SU-DHL-6 (cell line): ENCODE data around the gene S100A4.

Source experiments
- EZH2phosphoT487 ChIP-seq: fragments of 200-600 bp; sonication (generic), shearing (Covaris generic); conservative IDR thresholded peaks from 2 replicates; pipeline ENCODE4 v1.6.1; 2018; ENCODE audit warnings: mild to moderate bottlenecking, antibody characterized with exemption, low read length, moderate library complexity, mixed read lengths
- TF ChIP-seq, protein P1 (sequence below): fragments of 200-600 bp; sonication (generic); IDR thresholded peaks from one replicate; pipeline ENCODE4 v1.5.1; 2017; ENCODE audit warnings: antibody characterized with exemption, mild to moderate bottlenecking, low read length, moderate library complexity; ENCODE audit not compliant: insufficient read depth, poor library complexity, severe bottlenecking

DNA sequence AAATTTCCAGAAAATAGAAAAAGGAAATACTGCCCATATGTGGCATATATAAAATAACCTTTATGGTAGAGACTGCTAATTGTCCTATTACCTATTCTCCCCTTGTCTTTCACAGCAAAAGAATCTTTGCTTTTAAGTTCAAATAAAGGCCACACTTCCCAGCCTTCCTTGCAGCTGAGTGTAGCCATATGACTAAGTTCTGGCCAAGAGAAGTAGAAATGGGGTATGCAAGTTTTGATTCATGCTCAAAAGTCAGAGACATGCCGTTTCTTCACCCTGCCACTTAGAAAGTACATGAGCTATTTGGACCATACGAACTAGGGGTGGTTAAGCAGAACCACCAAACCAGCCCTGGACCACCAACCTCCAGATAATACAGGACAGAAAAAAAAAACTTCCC is 38.4 kb upstream of the S100A4 start:
- TF ChIP-seq, protein P1, sequence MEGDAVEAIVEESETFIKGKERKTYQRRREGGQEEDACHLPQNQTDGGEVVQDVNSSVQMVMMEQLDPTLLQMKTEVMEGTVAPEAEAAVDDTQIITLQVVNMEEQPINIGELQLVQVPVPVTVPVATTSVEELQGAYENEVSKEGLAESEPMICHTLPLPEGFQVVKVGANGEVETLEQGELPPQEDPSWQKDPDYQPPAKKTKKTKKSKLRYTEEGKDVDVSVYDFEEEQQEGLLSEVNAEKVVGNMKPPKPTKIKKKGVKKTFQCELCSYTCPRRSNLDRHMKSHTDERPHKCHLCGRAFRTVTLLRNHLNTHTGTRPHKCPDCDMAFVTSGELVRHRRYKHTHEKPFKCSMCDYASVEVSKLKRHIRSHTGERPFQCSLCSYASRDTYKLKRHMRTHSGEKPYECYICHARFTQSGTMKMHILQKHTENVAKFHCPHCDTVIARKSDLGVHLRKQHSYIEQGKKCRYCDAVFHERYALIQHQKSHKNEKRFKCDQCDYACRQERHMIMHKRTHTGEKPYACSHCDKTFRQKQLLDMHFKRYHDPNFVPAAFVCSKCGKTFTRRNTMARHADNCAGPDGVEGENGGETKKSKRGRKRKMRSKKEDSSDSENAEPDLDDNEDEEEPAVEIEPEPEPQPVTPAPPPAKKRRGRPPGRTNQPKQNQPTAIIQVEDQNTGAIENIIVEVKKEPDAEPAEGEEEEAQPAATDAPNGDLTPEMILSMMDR: no peak
- no peak for TF ChIP-seq EZH2phosphoT487
